Ishikawa (cell line): Measurements from ENCODE around the gene DAB2IP.

Experiments used
- EGR1 ChIP-seq: IDR thresholded peaks from 2 replicates; pipeline ENCODE4 v1.6.1; 2012
- EP300 ChIP-seq: IDR thresholded peaks from 2 replicates; pipeline ENCODE4 v1.6.1; 2012; ENCODE audit warnings: borderline replicate concordance
- RAD21 ChIP-seq: IDR thresholded peaks from 2 replicates; pipeline ENCODE4 v1.6.1; 2012; ENCODE audit warnings: low read depth
- YY1 ChIP-seq: IDR thresholded peaks from 2 replicates; pipeline ENCODE4 v1.6.1; 2012; ENCODE audit warnings: low read depth
- ZBTB7A ChIP-seq: IDR thresholded peaks from 2 replicates; pipeline ENCODE4 v1.6.1; 2012; ENCODE audit warnings: low read depth
- TF ChIP-seq, protein P1 (sequence below): IDR thresholded peaks from 2 replicates; pipeline ENCODE4 v1.6.1; 2012
- TF ChIP-seq, protein P2 (sequence below): IDR thresholded peaks from 2 replicates; pipeline ENCODE4 v1.6.1; 2012; ENCODE audit warnings: low read depth, mild to moderate bottlenecking

DNA sequence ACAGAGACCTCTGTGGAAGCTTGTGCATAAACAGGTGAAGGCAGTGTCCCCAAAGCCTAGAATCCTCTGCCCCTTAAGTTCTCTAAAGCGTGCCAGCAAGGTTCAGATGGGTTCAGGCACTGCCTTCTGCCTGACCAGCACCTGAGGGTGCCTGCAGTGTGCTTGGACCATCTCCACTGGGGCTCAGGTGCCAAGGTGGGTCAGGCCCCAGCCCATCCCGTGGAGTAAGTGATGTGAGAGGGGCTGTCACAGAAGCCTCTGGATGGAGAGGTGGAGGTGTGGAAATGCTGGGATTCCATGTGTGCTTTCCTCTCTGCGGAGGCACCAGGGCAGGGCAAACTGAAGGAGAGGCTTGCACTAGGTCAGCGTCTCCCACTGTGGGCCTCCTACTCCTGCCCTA is 118.5 kb downstream of the DAB2IP start:
- TF ChIP-seq, protein P1, sequence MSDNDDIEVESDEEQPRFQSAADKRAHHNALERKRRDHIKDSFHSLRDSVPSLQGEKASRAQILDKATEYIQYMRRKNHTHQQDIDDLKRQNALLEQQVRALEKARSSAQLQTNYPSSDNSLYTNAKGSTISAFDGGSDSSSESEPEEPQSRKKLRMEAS, result no peak
- TF ChIP-seq EGR1, result no peak
- TF ChIP-seq RAD21, result no peak
- TF ChIP-seq EP300, result no peak
- TF ChIP-seq YY1, result no peak
- no peak for TF ChIP-seq ZBTB7A
- TF ChIP-seq, protein P2, sequence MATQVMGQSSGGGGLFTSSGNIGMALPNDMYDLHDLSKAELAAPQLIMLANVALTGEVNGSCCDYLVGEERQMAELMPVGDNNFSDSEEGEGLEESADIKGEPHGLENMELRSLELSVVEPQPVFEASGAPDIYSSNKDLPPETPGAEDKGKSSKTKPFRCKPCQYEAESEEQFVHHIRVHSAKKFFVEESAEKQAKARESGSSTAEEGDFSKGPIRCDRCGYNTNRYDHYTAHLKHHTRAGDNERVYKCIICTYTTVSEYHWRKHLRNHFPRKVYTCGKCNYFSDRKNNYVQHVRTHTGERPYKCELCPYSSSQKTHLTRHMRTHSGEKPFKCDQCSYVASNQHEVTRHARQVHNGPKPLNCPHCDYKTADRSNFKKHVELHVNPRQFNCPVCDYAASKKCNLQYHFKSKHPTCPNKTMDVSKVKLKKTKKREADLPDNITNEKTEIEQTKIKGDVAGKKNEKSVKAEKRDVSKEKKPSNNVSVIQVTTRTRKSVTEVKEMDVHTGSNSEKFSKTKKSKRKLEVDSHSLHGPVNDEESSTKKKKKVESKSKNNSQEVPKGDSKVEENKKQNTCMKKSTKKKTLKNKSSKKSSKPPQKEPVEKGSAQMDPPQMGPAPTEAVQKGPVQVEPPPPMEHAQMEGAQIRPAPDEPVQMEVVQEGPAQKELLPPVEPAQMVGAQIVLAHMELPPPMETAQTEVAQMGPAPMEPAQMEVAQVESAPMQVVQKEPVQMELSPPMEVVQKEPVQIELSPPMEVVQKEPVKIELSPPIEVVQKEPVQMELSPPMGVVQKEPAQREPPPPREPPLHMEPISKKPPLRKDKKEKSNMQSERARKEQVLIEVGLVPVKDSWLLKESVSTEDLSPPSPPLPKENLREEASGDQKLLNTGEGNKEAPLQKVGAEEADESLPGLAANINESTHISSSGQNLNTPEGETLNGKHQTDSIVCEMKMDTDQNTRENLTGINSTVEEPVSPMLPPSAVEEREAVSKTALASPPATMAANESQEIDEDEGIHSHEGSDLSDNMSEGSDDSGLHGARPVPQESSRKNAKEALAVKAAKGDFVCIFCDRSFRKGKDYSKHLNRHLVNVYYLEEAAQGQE, result no peak
